NCI-H345 (cell line): Measurements from ENCODE around the gene DRD2.
"Not testable (repeated sequence)": the region's sequence is repeated elsewhere in the genome, so short reads cannot be mapped to it uniquely, and the experiment has no call there.

ENCODE experiments used
- DNase-seq: peaks from one replicate; lab custom pipeline; 2025; lab: John Stamatoyannopoulos, UW

The DRD2 gene

GRCh38 chr11:113475160-113475761, at the start of gene DRD2:
Gene DRD2 (minus strand): TSS chr11:113475398. CDS start chr11:113424651, 50,747 bp downstream.
- DNase-seq, result peak; percentile 56

- not testable (repeated sequence) for DNase-seq
Observed at GRCh38 chr11:113523906-113524305, 48.7 kb upstream of the DRD2 start.

DNA sequence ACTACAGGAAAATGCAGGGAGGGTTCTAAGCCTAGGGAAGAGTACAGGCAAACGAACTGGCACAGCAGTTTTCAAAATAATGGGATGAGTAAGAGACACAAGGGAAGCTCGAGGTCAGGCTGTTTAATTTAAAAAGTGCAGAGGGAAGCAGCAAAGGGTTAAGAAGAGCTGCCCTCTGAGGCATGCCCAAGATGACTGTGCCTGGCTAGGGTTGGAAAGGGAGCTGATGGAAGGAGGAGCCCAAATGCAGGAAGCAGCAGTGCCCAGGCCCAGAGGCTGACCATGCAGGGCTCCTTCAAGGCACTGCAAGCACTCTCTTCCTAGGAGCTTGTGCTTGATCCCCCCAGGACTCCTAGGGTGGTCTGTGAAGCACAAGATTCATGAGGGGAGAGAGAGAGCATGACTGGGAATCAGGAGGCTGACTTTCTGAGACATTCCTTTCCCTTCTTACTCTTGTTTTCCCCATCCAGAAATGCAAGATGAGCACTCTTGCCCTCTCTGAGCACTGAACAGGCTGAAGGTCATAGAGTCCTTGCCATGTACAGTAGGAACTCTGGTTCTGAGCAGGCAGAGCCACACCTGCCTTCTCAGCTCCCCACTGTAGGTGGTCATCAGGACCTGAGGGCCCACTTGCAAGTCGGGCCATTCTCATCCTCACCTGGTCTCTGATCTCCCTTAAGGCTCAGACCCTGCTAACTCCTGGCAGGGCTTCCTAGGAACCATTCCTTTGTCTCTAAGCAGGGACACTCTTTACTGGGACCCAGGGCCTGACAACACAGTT, 46.7 kb upstream of the DRD2 start:
- DNase-seq, result no peak

DNA sequence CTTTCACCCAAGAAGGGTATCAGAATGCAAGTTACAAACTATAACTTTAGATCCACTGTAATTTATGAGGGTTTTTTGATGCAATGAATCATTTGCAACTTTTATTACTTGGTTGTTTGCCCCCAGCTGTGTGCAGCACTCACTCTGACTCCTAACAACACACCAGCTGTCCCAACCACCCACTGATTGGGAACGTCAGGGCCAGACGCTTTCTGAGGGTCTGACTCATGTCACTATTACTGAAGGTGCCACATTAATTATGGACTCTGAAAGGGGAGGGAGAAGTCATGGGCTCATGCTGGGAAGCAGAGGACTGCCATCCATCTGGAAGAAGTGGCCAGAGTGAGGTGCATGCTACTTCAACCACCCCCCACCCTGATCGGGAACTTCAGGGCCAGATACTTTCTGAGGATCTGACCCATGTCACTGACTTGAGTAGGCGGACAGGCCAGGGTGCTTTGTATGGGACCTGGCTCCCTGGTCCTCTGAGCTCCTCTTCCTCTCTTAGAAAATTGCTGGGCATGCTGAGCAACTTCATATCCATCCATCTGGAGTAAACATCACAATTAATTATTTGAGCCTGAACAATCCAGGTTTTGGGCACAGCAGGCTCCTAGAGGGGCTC, 44.9 kb upstream of the DRD2 start:
- no peak for DNase-seq

GRCh38 chr11:113518716-113519495, 43.7 kb upstream of the DRD2 start:
- DNase-seq, result no peak

DNA sequence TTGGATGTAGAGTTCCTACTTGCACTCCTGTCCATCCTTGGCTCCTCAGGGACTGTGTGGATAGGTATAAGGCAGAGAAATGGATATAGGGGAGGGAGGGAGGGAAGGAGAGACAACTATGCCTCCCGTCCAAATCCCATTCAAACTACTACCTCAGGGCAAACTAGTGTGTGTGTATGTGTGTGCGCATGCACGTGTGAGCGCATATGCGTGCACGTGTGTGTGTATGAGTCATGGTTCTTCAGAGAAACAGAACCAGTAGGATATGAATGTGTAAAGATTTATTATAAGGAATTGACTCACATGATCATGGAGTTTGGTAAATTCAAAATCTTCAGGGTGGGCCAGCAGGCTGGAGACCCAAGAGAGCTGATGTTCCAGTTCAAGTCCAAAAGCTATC, 42.2 kb upstream of the DRD2 start:
- no peak for DNase-seq

DNA sequence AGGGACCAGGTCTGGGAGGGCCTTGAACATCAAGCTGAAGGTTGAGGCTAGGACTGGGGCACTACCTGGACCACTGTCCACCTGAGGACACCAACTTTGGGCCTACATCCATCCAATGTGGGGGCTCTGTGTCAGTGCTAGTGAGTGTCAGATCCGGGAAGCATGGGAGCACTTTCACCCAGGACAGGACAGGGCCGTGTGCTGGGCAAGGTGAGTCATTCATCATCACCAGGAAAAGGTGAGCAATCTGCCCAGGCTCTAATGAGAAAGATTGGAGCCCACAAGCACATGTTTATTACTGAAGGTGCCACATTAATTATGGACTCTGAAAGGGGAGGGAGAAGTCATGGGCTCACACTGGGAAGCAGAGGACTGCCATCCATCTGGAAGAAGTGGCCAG, 39.7 kb upstream of the DRD2 start:
- no peak for DNase-seq

DNA sequence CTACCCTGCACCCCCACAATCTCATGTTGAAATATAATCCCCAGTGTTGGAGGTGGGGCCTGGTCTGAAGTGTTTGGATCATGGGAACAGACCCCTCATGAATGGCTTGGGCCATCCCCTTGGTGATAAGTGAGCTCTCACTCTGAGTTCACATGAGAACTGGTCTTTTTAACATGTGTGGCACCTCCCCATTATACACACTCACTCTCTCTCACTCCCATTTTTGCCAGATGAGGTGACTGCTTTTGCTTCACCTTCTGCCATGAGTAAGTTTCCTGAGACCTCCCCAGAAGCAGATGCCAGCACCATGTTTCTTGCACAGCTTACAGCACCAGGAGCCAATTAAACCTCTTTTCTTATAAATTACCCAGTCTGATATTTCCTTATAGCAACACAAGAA, 32.1 kb upstream of the DRD2 start:
- DNase-seq, result no peak

DNA sequence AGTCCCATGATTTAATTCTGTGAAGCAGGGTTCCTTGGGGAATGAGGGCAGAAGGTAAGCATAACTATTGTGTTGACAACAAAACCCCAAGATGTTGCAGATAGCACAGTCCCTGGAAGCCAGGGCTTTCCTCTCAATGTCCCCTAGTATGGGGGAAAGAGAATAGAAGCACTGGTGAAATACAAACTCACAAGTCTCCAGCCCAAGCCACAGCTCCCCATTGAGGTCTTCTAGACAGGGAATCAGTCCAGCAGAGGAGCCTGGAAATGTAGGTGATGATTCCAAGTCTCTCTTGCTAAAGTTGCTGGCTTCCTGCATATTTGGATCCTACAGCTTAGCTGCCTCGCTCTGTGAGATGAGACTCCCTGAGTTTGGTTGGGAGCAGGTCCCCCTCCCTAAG, 31.7 kb upstream of the DRD2 start:
- DNase-seq, result no peak

- no peak for DNase-seq
Observed at GRCh38 chr11:113506461-113506860, 31.3 kb upstream of the DRD2 start.

- DNase-seq, result peak; percentile 70
Observed at GRCh38 chr11:113505541-113506375, 30.6 kb upstream of the DRD2 start.

- no peak for DNase-seq
Observed at GRCh38 chr11:113505046-113505445, 29.8 kb upstream of the DRD2 start.

- DNase-seq, result no peak
Observed at GRCh38 chr11:113504586-113504985, 29.4 kb upstream of the DRD2 start.

GRCh38 chr11:113504071-113504470, 28.9 kb upstream of the DRD2 start:
- no peak for DNase-seq

- DNase-seq, result no peak
Observed at GRCh38 chr11:113497066-113497910, 22.1 kb upstream of the DRD2 start.

GRCh38 chr11:113496026-113496651, 20.9 kb upstream of the DRD2 start:
- DNase-seq, result no peak

DNA sequence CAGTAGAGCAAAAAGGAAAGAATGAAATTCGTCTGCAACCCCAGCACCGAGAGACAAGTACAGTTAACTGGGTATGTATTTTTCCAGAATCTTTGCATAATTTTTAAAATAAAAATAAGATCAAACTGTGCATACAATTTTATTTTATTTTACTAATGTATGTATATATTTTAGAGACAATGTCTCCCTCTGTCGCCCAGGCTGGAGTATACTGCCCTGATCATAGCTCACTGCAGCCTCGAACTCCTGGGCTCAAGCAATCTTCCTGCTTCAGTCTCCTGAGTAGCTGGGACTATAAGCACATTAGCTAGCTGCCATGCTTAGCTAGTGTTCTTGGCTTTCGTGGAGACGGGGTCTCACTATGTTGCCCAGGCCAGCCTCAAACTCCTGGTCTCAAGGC, 18.8 kb upstream of the DRD2 start:
- no peak for DNase-seq

DNA sequence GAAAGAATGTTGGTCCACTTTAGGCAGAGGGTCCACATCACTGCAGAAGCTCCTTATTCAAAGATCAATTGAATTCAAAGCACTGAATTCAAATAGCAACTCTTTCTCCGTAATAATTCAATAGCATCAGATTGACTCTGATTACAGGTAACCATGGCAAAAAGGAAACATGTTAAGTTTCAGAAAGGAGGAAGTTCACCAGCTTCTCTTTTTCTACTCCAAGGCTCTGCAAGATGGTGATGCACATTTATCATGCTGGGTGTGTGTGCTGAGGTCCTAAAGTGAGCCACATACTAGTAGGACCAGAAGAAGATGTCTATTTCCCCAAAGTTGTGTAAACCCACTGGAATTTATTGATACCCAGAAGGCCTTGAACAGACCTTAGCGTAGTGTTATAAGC, 18.0 kb upstream of the DRD2 start:
- no peak for DNase-seq

DNA sequence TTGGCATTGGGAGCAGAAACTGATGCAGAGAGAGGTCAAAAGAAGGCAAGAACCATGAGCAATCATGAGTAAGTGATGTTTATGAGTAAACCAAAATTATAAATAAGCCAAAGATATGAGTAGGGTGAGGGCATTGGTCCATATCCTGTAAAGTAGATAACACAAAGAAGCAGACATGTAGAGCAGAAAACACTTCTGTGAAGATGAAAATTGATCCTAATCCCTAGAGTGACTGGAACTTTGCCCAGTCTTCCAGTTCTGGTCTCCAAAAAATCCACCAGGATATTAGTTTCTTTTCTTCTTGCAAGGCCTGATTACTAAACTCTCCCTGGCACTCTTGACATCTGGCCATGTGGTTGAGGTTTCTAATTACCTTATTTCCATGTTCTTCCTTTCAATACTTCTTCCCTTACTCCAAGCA, 13.7 kb upstream of the DRD2 start:
- DNase-seq, result peak; percentile 16

- peak; percentile 22 for DNase-seq
Observed at GRCh38 chr11:113487622-113488021, 12.4 kb upstream of the DRD2 start.
